Measurements from ENCODE around the gene EEFSEC. TPM values are rescaled to one million over a fixed set of nuclear protein-coding genes. Genes with fewer than 3 reads are reported as not detected.

Gene EEFSEC
- polyA plus RNA-seq, 1 donor from 2014 or later: 4.6 TPM

DNA sequence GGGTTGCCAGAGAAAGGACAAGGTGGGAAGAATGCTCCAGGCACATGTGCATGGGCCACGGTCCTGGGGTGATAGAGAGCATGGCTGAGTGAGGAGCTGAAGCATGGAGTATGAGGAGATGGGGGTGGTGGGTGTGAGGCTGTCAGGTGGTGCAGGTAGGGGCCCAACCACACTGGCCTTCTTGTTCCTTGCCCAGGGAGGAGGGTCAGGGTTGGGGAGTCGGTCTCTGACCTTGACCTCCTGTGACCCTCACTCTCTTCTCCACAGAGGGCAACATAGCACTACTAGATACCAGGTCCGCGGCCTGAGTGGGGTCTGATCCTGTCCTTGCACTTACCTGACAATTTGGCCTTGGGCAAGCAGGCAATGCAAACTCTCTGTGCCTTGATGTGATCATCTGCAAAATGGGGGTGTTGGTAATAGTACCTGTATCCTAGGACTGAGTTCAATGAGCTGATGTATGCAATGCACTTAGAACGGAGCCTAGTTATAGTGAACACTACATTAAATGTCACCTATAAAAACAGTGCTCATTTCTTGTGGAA, 75.2 kb downstream of the EEFSEC start:
- H3K9me2 ChIP-seq (ENCODE audit: insufficient read depth, low read length): no peaks in the 10 kb centered on the region
- TF ChIP-seq POLR2AphosphoS5 (IDR thresholded peaks at IDR 0.05): no peak
- TF ChIP-seq TAF1 (IDR thresholded peaks at IDR 0.05; ENCODE audit: low read depth): no peak
- TF ChIP-seq CTCF (IDR thresholded peaks at IDR 0.05; ENCODE audit: poor library complexity, severe bottlenecking): no peak
- TF ChIP-seq EP300 (conservative IDR thresholded peaks at IDR 0.05; ENCODE audit: poor library complexity, severe bottlenecking): no peak
- TF ChIP-seq MXI1 (conservative IDR thresholded peaks at IDR 0.05; ENCODE audit: poor library complexity, severe bottlenecking): no peak
- TF ChIP-seq REST (IDR thresholded peaks at IDR 0.05; ENCODE audit: borderline replicate concordance): no peak
- no peaks in the 10 kb centered on the region for H3F3A ChIP-seq (ENCODE audit: insufficient read depth, low read length, poor library complexity, severe bottlenecking)
- no peak overlapping the region for H3K4me3 ChIP-seq (ENCODE audit: low read length)
- H3K79me2 ChIP-seq (replicated peaks; ENCODE audit: insufficient read depth, low read length): no peaks in the 10 kb centered on the region
- H3K9ac ChIP-seq (ENCODE audit: low read length): no peak overlapping the region
- H3K27me3 ChIP-seq (ENCODE audit: insufficient read depth, low read depth, low read length): no peaks in the 10 kb centered on the region
- no peak overlapping the region for H2AFZ ChIP-seq (ENCODE audit: low read depth, low read length)
- H4K20me1 ChIP-seq (ENCODE audit: insufficient read depth): no peaks in the 10 kb centered on the region
- H3K27ac ChIP-seq (ENCODE audit: low read length): no peak overlapping the region
- H3K4me2 ChIP-seq (ENCODE audit: low read length): no peak overlapping the region
- no peaks in the 10 kb centered on the region for H3K36me3 ChIP-seq (ENCODE audit: insufficient read depth, low read length)
- H3K9me3 ChIP-seq (ENCODE audit: low read length): peaks cover under 1% of the 10 kb centered on the region

- no peak overlapping the region for H2AFZ ChIP-seq (ENCODE audit: low read depth, low read length)
- no peaks in the 10 kb centered on the region for H3K36me3 ChIP-seq (ENCODE audit: insufficient read depth, low read length)
- no peak overlapping the region for H3K27ac ChIP-seq (ENCODE audit: low read length)
- H3K9me3 ChIP-seq (ENCODE audit: low read length): no peaks in the 10 kb centered on the region
- TF ChIP-seq REST (IDR thresholded peaks at IDR 0.05; ENCODE audit: borderline replicate concordance) (no peak), SMC3 (conservative IDR thresholded peaks at IDR 0.05; ENCODE audit: poor library complexity) (no peak), MXI1 (conservative IDR thresholded peaks at IDR 0.05; ENCODE audit: poor library complexity, severe bottlenecking) (no peak), EZH2 (IDR thresholded peaks at IDR 0.05; ENCODE audit: borderline replicate concordance, insufficient read depth, low read length, poor library complexity, severe bottlenecking) (no peak), CTCF (IDR thresholded peaks at IDR 0.05; ENCODE audit: poor library complexity, severe bottlenecking) (no peak), EP300 (conservative IDR thresholded peaks at IDR 0.05; ENCODE audit: poor library complexity, severe bottlenecking) (no peak), POLR2AphosphoS5 (IDR thresholded peaks at IDR 0.05) (no peak), RAD21 (conservative IDR thresholded peaks at IDR 0.05) (no peak), TAF1 (IDR thresholded peaks at IDR 0.05; ENCODE audit: low read depth) (no peak)
- no peaks in the 10 kb centered on the region for H4K20me1 ChIP-seq (ENCODE audit: insufficient read depth)
- no peak overlapping the region for H3K4me2 ChIP-seq (ENCODE audit: low read length)
- no peak overlapping the region for H3K9ac ChIP-seq (ENCODE audit: low read length)
- H3K9me2 ChIP-seq (ENCODE audit: insufficient read depth, low read length): no peaks in the 10 kb centered on the region
- H3K27me3 ChIP-seq (ENCODE audit: insufficient read depth, low read depth, low read length): no peaks in the 10 kb centered on the region
- no peak overlapping the region for H3K4me3 ChIP-seq (ENCODE audit: low read length)
- no peaks in the 10 kb centered on the region for H3F3A ChIP-seq (ENCODE audit: insufficient read depth, low read length, poor library complexity, severe bottlenecking)
- no peaks in the 10 kb centered on the region for H3K79me2 ChIP-seq (replicated peaks; ENCODE audit: insufficient read depth, low read length)
These were observed 76.0 kb downstream of the EEFSEC start for GRCh38 chr3:128229106-128229857.

Data from neural cell (in vitro differentiated cells).